ENCODE results near the gene TF.

DNA sequence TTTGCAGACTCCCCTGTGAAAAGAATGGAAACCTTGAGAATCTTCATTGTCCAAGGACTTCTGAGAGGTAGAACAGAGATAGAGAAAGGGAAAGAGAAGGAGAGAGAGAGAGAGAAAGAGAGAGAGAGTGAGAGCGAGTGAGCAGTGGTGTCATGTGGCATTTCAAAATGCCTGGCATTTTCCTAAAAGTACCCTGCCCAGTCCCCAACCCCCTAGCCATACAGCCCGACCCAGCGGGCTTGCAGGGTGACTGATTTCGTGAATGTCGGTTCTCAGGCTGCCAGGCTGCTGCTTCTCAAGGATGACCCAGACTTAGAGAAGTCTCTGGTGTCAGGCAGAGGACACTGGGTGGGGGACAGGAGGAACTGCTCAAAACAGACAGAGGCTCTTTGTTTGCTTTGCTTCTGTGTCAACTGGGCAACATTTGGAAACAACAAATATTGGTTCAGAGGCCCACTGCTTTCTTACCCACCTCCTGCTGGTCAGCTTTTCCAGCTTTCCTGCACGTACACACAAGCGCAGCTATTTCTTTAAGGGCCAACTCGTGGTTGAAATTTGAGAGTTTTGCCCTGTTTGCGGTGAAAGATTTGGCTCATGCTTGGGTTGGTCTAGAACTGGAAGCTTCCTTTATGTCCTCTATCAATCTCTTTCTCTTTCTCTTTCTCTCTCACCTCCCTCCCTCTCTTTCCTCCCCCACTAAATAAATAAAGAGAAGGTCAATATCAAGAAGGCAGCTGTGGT, 3.7 kb upstream of the TF start:
- TF ChIP-seq BCL11A (tag by site-specific recombination; IDR thresholded peaks at IDR 0.05; ENCODE audit: low read depth), result no peak
- no peak for TF ChIP-seq MZF1 (tag by site-specific recombination; IDR thresholded peaks at IDR 0.05; ENCODE audit: borderline replicate concordance)
- no peak for TF ChIP-seq CTCF (tag by site-specific recombination; IDR thresholded peaks at IDR 0.05)
- no peak for TF ChIP-seq ZNF138 (tag by site-specific recombination; IDR thresholded peaks at IDR 0.05; ENCODE audit: borderline replicate concordance)
- no peak for TF ChIP-seq YY1 (tag by site-specific recombination; IDR thresholded peaks at IDR 0.05)
- TF ChIP-seq, protein P1, sequence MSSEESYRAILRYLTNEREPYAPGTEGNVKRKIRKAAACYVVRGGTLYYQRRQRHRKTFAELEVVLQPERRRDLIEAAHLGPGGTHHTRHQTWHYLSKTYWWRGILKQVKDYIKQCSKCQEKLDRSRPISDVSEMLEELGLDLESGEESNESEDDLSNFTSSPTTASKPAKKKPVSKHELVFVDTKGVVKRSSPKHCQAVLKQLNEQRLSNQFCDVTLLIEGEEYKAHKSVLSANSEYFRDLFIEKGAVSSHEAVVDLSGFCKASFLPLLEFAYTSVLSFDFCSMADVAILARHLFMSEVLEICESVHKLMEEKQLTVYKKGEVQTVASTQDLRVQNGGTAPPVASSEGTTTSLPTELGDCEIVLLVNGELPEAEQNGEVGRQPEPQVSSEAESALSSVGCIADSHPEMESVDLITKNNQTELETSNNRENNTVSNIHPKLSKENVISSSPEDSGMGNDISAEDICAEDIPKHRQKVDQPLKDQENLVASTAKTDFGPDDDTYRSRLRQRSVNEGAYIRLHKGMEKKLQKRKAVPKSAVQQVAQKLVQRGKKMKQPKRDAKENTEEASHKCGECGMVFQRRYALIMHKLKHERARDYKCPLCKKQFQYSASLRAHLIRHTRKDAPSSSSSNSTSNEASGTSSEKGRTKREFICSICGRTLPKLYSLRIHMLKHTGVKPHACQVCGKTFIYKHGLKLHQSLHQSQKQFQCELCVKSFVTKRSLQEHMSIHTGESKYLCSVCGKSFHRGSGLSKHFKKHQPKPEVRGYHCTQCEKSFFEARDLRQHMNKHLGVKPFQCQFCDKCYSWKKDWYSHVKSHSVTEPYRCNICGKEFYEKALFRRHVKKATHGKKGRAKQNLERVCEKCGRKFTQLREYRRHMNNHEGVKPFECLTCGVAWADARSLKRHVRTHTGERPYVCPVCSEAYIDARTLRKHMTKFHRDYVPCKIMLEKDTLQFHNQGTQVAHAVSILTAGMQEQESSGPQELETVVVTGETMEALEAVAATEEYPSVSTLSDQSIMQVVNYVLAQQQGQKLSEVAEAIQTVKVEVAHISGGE (tag by site-specific recombination; conservative IDR thresholded peaks at IDR 0.05; ENCODE audit: low read depth), result no peak
- TF ChIP-seq ZNF792 (tag by site-specific recombination; IDR thresholded peaks at IDR 0.05), result no peak
- no peak for TF ChIP-seq REPIN1 (tag by site-specific recombination; IDR thresholded peaks at IDR 0.05; ENCODE audit: low read depth)
- TF ChIP-seq, protein P2, sequence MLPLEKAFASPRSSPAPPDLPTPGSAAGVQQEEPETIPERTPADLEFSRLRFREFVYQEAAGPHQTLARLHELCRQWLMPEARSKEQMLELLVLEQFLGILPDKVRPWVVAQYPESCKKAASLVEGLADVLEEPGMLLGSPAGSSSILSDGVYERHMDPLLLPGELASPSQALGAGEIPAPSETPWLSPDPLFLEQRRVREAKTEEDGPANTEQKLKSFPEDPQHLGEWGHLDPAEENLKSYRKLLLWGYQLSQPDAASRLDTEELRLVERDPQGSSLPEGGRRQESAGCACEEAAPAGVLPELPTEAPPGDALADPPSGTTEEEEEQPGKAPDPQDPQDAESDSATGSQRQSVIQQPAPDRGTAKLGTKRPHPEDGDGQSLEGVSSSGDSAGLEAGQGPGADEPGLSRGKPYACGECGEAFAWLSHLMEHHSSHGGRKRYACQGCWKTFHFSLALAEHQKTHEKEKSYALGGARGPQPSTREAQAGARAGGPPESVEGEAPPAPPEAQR (tag by site-specific recombination; IDR thresholded peaks at IDR 0.05), result no peak
- TF ChIP-seq, protein P3, sequence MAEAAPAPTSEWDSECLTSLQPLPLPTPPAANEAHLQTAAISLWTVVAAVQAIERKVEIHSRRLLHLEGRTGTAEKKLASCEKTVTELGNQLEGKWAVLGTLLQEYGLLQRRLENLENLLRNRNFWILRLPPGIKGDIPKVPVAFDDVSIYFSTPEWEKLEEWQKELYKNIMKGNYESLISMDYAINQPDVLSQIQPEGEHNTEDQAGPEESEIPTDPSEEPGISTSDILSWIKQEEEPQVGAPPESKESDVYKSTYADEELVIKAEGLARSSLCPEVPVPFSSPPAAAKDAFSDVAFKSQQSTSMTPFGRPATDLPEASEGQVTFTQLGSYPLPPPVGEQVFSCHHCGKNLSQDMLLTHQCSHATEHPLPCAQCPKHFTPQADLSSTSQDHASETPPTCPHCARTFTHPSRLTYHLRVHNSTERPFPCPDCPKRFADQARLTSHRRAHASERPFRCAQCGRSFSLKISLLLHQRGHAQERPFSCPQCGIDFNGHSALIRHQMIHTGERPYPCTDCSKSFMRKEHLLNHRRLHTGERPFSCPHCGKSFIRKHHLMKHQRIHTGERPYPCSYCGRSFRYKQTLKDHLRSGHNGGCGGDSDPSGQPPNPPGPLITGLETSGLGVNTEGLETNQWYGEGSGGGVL (tag by site-specific recombination; IDR thresholded peaks at IDR 0.05), result no peak

Measured in HEK293 (cell line).